ENCODE data around the gene PPFIBP1. TPM values are rescaled to one million over a fixed set of nuclear protein-coding genes. Genes with fewer than 3 reads are reported as not detected.

PPFIBP1 gene
- polyA plus RNA-seq, 1 donor (not counting 4 experiments of a cell fraction or from before 2014, with no cell fraction given), result 83.5 TPM

GRCh38 chr12:27561535-27562350 is 37.7 kb downstream of the PPFIBP1 start:
- Histone ChIP-seq H4K20me1 (ENCODE audit: control insufficient read depth, extremely low read depth, insufficient read depth, low read length) (peaks cover 3% of the 10 kb centered on the region), H3K9me3 (ENCODE audit: control insufficient read depth, low read depth, low read length) (no peaks in the 10 kb centered on the region), H3K36me3 (ENCODE audit: control insufficient read depth in 2 of 2, extremely low read depth in 1 of 2, insufficient read depth in 2 of 2, low read length in 2 of 2) (no peaks in the 10 kb centered on the region), H3K9ac (ENCODE audit: control insufficient read depth, extremely low read depth, insufficient read depth, low read length) (peak overlapping the region; percentile 23), H3K27me3 (ENCODE audit: control insufficient read depth, extremely low read depth, insufficient read depth, low read length) (no peaks in the 10 kb centered on the region), H3K4me3 (ENCODE audit: control insufficient read depth in 2 of 3, extremely low read depth in 1 of 3, insufficient read depth in 2 of 3, low read depth in 1 of 3, low read length in 3 of 3) (peak overlapping the region in 2 of 3 experiments; percentile 10 to 11), H3K4me1 (ENCODE audit: control insufficient read depth, extremely low read depth, insufficient read depth, low read length) (peaks cover 54% of the 10 kb centered on the region), H3K9me1 (ENCODE audit: control insufficient read depth, extremely low read depth, insufficient read depth, low read length) (no peaks in the 10 kb centered on the region), H3K4me2 (ENCODE audit: control insufficient read depth, extremely low read depth, insufficient read depth, low read depth, low read length) (peak overlapping the region; percentile 79), H3K27ac (ENCODE audit: control insufficient read depth, insufficient read depth, low read length) (peak overlapping the region; percentile 61), H2AFZ (ENCODE audit: control insufficient read depth, low read length) (no peak overlapping the region), H3K79me2 (ENCODE audit: control insufficient read depth, insufficient read depth, low read length) (peaks cover 94% of the 10 kb centered on the region)
- TF ChIP-seq EZH2 (IDR thresholded peaks at IDR 0.05; ENCODE audit: low read length) (no peak), CTCF (optimal IDR thresholded peaks at IDR 0.05 in 1 of 3, IDR thresholded peaks at IDR 0.05 in 1 of 3, conservative IDR thresholded peaks at IDR 0.05 in 1 of 3; ENCODE audit: extremely low read depth in 1 of 3, insufficient read depth in 2 of 3, low read length in 3 of 3) (no peak)
- dilution Hi-C loops (cut with MboI; ENCODE audit: extremely low pct_ligation_motif_present, low sequenced_read_pairs), result no loop called here
- DNase-seq (ENCODE audit: low read depth, low spot score) (no peak), FAIRE-seq (no peak)

- H2AFZ ChIP-seq (ENCODE audit: control insufficient read depth, low read length), result no peak overlapping the region
- peak overlapping the region in 2 of 3 experiments; percentile 57 to 61 for H3K4me3 ChIP-seq (ENCODE audit: control insufficient read depth in 2 of 3, extremely low read depth in 1 of 3, insufficient read depth in 2 of 3, low read depth in 1 of 3, low read length in 3 of 3)
- peak overlapping the region; percentile 79 for H3K9ac ChIP-seq (ENCODE audit: control insufficient read depth, extremely low read depth, insufficient read depth, low read length)
- H3K36me3 ChIP-seq (ENCODE audit: control insufficient read depth in 2 of 2, extremely low read depth in 1 of 2, insufficient read depth in 2 of 2, low read length in 2 of 2), result no peaks in the 10 kb centered on the region
- H4K20me1 ChIP-seq (ENCODE audit: control insufficient read depth, extremely low read depth, insufficient read depth, low read length), result peaks cover 3% of the 10 kb centered on the region
- H3K27ac ChIP-seq (ENCODE audit: control insufficient read depth, insufficient read depth, low read length), result peak overlapping the region; percentile 82
- TF ChIP-seq CTCF (optimal IDR thresholded peaks at IDR 0.05 in 1 of 3, IDR thresholded peaks at IDR 0.05 in 1 of 3, conservative IDR thresholded peaks at IDR 0.05 in 1 of 3; ENCODE audit: extremely low read depth in 1 of 3, insufficient read depth in 2 of 3, low read length in 3 of 3) (no peak), EZH2 (IDR thresholded peaks at IDR 0.05; ENCODE audit: low read length) (no peak)
- H3K9me1 ChIP-seq (ENCODE audit: control insufficient read depth, extremely low read depth, insufficient read depth, low read length), result no peaks in the 10 kb centered on the region
- peaks cover 93% of the 10 kb centered on the region for H3K79me2 ChIP-seq (ENCODE audit: control insufficient read depth, insufficient read depth, low read length)
- H3K4me1 ChIP-seq (ENCODE audit: control insufficient read depth, extremely low read depth, insufficient read depth, low read length), result peaks cover 41% of the 10 kb centered on the region
- FAIRE-seq, result peak; percentile 77
- DNase-seq (ENCODE audit: low read depth, low spot score), result no peak
- dilution Hi-C loops (cut with MboI; ENCODE audit: extremely low pct_ligation_motif_present, low sequenced_read_pairs), result no loop called here
- peak overlapping the region; percentile 95 for H3K4me2 ChIP-seq (ENCODE audit: control insufficient read depth, extremely low read depth, insufficient read depth, low read depth, low read length)
- no peaks in the 10 kb centered on the region for H3K9me3 ChIP-seq (ENCODE audit: control insufficient read depth, low read depth, low read length)
- H3K27me3 ChIP-seq (ENCODE audit: control insufficient read depth, extremely low read depth, insufficient read depth, low read length), result no peaks in the 10 kb centered on the region
Observed at GRCh38 chr12:27564612-27565213, 40.7 kb downstream of the PPFIBP1 start.
